Left cardiac atrium (tissue), 4 donors: ENCODE measurements around the gene MAP1B. TPM values are rescaled to one million over a fixed set of nuclear protein-coding genes. Genes with fewer than 3 reads are reported as not detected.

Source experiments
- ATAC-seq, 2 donors: fragments of 200-7000 bp; cut with Tn5 transposase; one replicate each; pipeline ENCODE4 v1.9.1; 2020; ENCODE audit warnings: mild to moderate bottlenecking in 2 of 2, moderate library complexity in 2 of 2
- DNase-seq: peaks from one replicate; pipeline ENCODE4 v3.0.0-alpha.2; 2020
- intact Hi-C, 2 donors: fragments of 100-400 bp; cut with DNase I; formaldehyde crosslinking; loops; one replicate each; pipeline versions ENCODE4 v1.14.1 to v1.15.1; 2022 to 2023
- total RNA-seq, 2 donors: library from RNA; stranded (reverse); fragmentation: NEBNext Ultra II Directional; extraction: Animal tissue kit (Norgen Biotek cat#: 25700); gene quantifications; one replicate each; pipeline ENCODE4 v1.2.1, GENCODE V29; 2021
- donor health status: DM: no; HTN: yes; CAD: no.
- donor health status: DM: no; HTN: yes; CAD: no; lungs with severe emphysema.
- donor health status: DM: yes; HTN: yes; CAD: no.
- donor health status: Dilated cardiomyopathy.

Gene MAP1B
- total RNA-seq, 2 donors from 2014 or later: 163 to 224 TPM

- intact Hi-C loops: no loop called here
- ATAC-seq: no peak
Measured at GRCh38 chr5:72093217-72093616, 14.1 kb upstream of the MAP1B start.

GRCh38 chr5:72093824-72094223, 13.5 kb upstream of the MAP1B start:
- ATAC-seq (no peak), DNase-seq (no peak)
- intact Hi-C loops: no loop called here

More at GRCh38 chr5:72093217-72093616, 14.1 kb upstream of the MAP1B start:
- no peak for DNase-seq

- DNase-seq (no peak), ATAC-seq (no peak)
- intact Hi-C loops: no loop called here
Measured at GRCh38 chr5:72096602-72097188, 10.6 kb upstream of the MAP1B start.

GRCh38 chr5:72101828-72102227, 5.4 kb upstream of the MAP1B start:
- DNase-seq: no peak
- intact Hi-C loops: no loop called here
- no peak for ATAC-seq

GRCh38 chr5:72106817-72107130, 501 bp upstream of the MAP1B start:
- ATAC-seq (no peak), DNase-seq (no peak)
- intact Hi-C loops: no loop called here

GRCh38 chr5:72107901-72108201, 576 bp downstream of the MAP1B start:
- intact Hi-C loops: loop anchor here in 1 of 2 donors (2.0 kb wide), 1 partner anchor 325 kb away; no protein-coding TSS in a partner anchor
- DNase-seq (no peak), ATAC-seq (peak; percentile 19 to 21)

- intact Hi-C loops: loop anchor here in 1 of 2 donors (2.0 kb wide), 1 partner anchor 326 kb away; no protein-coding TSS in a partner anchor
- ATAC-seq: peak; percentile 80 to 84
- peak; percentile 85 for DNase-seq
Measured at GRCh38 chr5:72108202-72109061, 1.2 kb downstream of the MAP1B start.

GRCh38 chr5:72109062-72109411, 1.8 kb downstream of the MAP1B start:
- DNase-seq (no peak), ATAC-seq (no peak)
- intact Hi-C loops: loop anchor here in 1 of 2 donors (2.0 kb wide), 1 partner anchor 326 kb away; no protein-coding TSS in a partner anchor

GRCh38 chr5:72109625-72110024, 2.4 kb downstream of the MAP1B start:
- no peak for DNase-seq
- peak; percentile 14 for ATAC-seq
- intact Hi-C loops: loop anchor here in 1 of 2 donors (2.0 kb wide), 1 partner anchor 327 kb away; no protein-coding TSS in a partner anchor

- no peak for DNase-seq
- no peak for ATAC-seq
Measured at GRCh38 chr5:72110394-72111013, 3.2 kb downstream of the MAP1B start.

GRCh38 chr5:72112389-72112788, 5.1 kb downstream of the MAP1B start:
- intact Hi-C loops: no loop called here
- ATAC-seq: no peak
- DNase-seq: no peak

More at GRCh38 chr5:72110394-72111013, 3.2 kb downstream of the MAP1B start:
- intact Hi-C loops: no loop called here

GRCh38 chr5:72114629-72115028, 7.4 kb downstream of the MAP1B start:
- DNase-seq (no peak), ATAC-seq (no peak)
- intact Hi-C loops: no loop called here

GRCh38 chr5:72115296-72115695, 8.0 kb downstream of the MAP1B start:
- intact Hi-C loops: no loop called here
- DNase-seq (no peak), ATAC-seq (no peak)

- ATAC-seq (no peak), DNase-seq (no peak)
- intact Hi-C loops: no loop called here
Measured at GRCh38 chr5:72117307-72117706, 10.0 kb downstream of the MAP1B start.

GRCh38 chr5:72121052-72121779, 13.9 kb downstream of the MAP1B start:
- ATAC-seq: no peak
- DNase-seq: no peak
- intact Hi-C loops: no loop called here

- intact Hi-C loops: no loop called here
- DNase-seq (no peak), ATAC-seq (no peak)
Measured at GRCh38 chr5:72121780-72122445, 14.6 kb downstream of the MAP1B start.

GRCh38 chr5:72122602-72123001, 15.3 kb downstream of the MAP1B start:
- DNase-seq: no peak
- ATAC-seq: no peak
- intact Hi-C loops: no loop called here

GRCh38 chr5:72123764-72124376, 16.6 kb downstream of the MAP1B start:
- intact Hi-C loops: no loop called here
- ATAC-seq: no peak
- DNase-seq: no peak
